HEK293T (cell line): Measurements from ENCODE around the gene CCNA1.

Experiments used
- CTCF ChIA-PET: fragments of 350-600 bp; formaldehyde crosslinking; extraction: SDS; loops from one replicate; lab custom pipeline; 2021; ENCODE audit warnings: antibody characterized with exemption, inconsistent platforms; lab: Yijun Ruan, JAX
- POLR2A ChIA-PET: fragments of 350-600 bp; formaldehyde crosslinking; extraction: SDS; loops from one replicate; lab custom pipeline; 2020; ENCODE audit warnings: antibody characterized with exemption, inconsistent platforms; lab: Yijun Ruan, JAX
- DNase-seq: peaks from one replicate; pipeline ENCODE4 v3.0.0; 2012; ENCODE audit warnings: mixed read lengths; ENCODE audit errors: extremely low spot score
- ARNT ChIP-seq: fragments of 450-650 bp; IDR thresholded peaks from 2 replicates; pipeline ENCODE4 v1.6.1; 2017; ENCODE audit warnings: mild to moderate bottlenecking
- BHLHE40 ChIP-seq: fragments of 450-650 bp; IDR thresholded peaks from 2 replicates; pipeline ENCODE4 v1.6.1; 2016; ENCODE audit warnings: mild to moderate bottlenecking, moderate library complexity, borderline replicate concordance
- ELF4 ChIP-seq: fragments of 450-650 bp; IDR thresholded peaks from 2 replicates; pipeline ENCODE4 v1.6.1; 2017; ENCODE audit warnings: antibody characterized with exemption
- FOXA1 ChIP-seq: fragments of 450-650 bp; IDR thresholded peaks from 2 replicates; pipeline ENCODE4 v1.6.1; 2016; ENCODE audit warnings: mild to moderate bottlenecking
- FOXK2 ChIP-seq: fragments of 450-650 bp; IDR thresholded peaks from 2 replicates; pipeline ENCODE4 v1.6.1; 2016; ENCODE audit warnings: mild to moderate bottlenecking
- FOXM1 ChIP-seq: fragments of 450-650 bp; IDR thresholded peaks from 2 replicates; pipeline ENCODE4 v1.6.1; 2017; ENCODE audit warnings: mild to moderate bottlenecking, borderline replicate concordance
- HDGF ChIP-seq: fragments of 450-650 bp; IDR thresholded peaks from 2 replicates; pipeline ENCODE4 v1.6.1; 2017; ENCODE audit warnings: antibody characterized with exemption, borderline replicate concordance
- LEF1 ChIP-seq: fragments of 450-650 bp; IDR thresholded peaks from 2 replicates; pipeline ENCODE4 v1.6.1; 2017; ENCODE audit warnings: mild to moderate bottlenecking, borderline replicate concordance
- SP1 ChIP-seq: fragments of 450-650 bp; IDR thresholded peaks from 2 replicates; pipeline ENCODE4 v1.6.1; 2017
- SUZ12 ChIP-seq: fragments of 450-650 bp; IDR thresholded peaks from 2 replicates; pipeline ENCODE4 v1.6.1; 2016; ENCODE audit warnings: mild to moderate bottlenecking
- TARDBP ChIP-seq: fragments of 450-650 bp; IDR thresholded peaks from 2 replicates; pipeline ENCODE4 v1.6.1; 2016
- ZNF384 ChIP-seq: fragments of 450-650 bp; IDR thresholded peaks from 2 replicates; pipeline ENCODE4 v1.6.1; 2016
- TF ChIP-seq, protein P1 (sequence below): fragments of 450-650 bp; IDR thresholded peaks from 2 replicates; pipeline ENCODE4 v1.6.1; 2016

Gene CCNA1

DNA sequence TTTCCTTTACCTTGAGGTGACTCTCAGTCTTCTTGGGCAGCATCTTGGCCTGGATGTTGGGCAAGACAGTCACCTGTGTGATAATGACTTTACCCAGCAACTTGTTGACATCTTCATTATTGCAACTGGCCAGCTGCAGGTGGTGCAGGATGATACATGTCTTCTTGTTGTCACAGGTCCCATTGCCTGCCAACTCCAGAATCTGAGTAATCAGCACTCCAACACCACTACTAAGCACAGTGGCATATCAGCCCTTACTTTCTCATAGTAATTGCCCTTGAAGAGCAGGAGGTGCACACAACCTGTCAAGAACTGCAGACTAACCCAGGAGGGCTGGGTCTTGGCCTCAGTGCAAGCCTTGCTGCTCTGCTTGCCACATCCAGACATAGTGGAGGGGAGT, 57.8 kb downstream of the CCNA1 start:
- DNase-seq: no peak
- CTCF ChIA-PET: no interaction called here
- POLR2A ChIA-PET: no interaction called here
- TF ChIP-seq FOXK2: no peak
- no peak for TF ChIP-seq HDGF
- TF ChIP-seq ARNT: no peak
- no peak for TF ChIP-seq FOXA1
- TF ChIP-seq TARDBP: no peak
- TF ChIP-seq SUZ12: no peak
- no peak for TF ChIP-seq FOXM1
- no peak for TF ChIP-seq LEF1
- TF ChIP-seq SP1: no peak
- TF ChIP-seq, protein P1, sequence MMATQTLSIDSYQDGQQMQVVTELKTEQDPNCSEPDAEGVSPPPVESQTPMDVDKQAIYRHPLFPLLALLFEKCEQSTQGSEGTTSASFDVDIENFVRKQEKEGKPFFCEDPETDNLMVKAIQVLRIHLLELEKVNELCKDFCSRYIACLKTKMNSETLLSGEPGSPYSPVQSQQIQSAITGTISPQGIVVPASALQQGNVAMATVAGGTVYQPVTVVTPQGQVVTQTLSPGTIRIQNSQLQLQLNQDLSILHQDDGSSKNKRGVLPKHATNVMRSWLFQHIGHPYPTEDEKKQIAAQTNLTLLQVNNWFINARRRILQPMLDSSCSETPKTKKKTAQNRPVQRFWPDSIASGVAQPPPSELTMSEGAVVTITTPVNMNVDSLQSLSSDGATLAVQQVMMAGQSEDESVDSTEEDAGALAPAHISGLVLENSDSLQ: no peak
- TF ChIP-seq ZNF384: no peak
- TF ChIP-seq BHLHE40: no peak
- no peak for TF ChIP-seq ELF4
